ENCODE results near the gene ZNF280B.
"Not testable (repeated sequence)": the region's sequence is repeated elsewhere in the genome, so short reads cannot be mapped to it uniquely, and the experiment has no call there.

ZNF280B gene

GRCh38 chr22:22465094-22465602, 43.4 kb downstream of the ZNF280B start:
- no peak for FAIRE-seq
- no peak for DNase-seq (ENCODE audit: low spot score)

GRCh38 chr22:22464541-22465054, 43.9 kb downstream of the ZNF280B start:
- FAIRE-seq (no peak), DNase-seq (ENCODE audit: low spot score) (no peak)

DNA sequence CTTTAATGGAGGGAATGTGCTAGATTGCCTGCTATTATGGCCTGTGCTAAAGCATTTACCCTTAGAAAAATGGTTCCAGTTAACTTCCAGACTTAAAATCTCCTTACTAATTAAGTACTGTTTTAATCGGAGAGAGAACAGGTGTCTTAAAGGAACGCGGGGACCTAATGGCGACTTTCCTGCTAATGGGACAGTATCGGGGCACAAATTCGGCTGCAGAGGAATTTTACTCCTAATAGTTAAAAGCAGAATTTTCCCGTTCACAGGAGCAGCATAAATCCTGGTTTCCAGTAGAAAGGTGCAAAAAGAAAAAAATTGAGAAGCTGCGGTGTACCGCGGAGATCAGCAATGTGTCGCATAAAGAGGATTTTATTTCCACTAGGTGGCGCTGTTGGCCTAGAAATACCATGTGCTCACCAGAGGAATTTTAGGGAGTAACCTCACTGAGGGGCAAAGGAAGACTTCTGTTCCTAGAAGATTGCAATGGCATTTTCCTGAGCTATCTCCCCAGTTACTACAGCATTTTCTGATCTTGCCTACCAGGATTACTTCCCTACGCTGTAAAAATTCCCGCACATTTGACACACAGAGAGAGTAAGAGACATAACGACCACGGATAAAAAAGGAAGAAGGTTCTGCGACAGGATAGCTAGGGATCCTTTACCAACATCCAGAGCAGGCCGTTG, 44.5 kb downstream of the ZNF280B start:
- no peak for FAIRE-seq
- peak; percentile 18 for DNase-seq (ENCODE audit: low spot score)

- FAIRE-seq: no peak
- DNase-seq (ENCODE audit: low spot score): no peak
Observed at GRCh38 chr22:22462813-22463567, 45.6 kb downstream of the ZNF280B start.

DNA sequence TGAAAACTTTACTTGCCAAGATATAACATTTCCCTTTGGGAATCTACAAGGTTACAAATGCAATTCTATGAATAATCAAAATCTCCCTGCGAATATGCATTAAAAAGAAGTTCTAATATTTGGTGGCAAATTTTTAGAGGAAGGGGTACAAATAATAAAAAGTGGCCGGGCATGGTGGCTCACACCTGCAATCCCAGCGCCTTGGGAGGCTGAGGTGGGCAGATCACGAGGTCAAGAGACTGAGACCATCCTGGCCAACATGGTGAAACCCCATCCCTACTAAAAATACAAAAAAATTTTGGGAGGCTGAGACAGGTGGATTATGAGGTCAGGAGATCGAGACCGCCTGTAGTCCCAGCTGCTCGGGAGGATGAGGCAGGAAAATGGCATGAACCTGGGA, 47.0 kb downstream of the ZNF280B start:
- DNase-seq (ENCODE audit: low spot score) (no peak), FAIRE-seq (no peak)

DNA sequence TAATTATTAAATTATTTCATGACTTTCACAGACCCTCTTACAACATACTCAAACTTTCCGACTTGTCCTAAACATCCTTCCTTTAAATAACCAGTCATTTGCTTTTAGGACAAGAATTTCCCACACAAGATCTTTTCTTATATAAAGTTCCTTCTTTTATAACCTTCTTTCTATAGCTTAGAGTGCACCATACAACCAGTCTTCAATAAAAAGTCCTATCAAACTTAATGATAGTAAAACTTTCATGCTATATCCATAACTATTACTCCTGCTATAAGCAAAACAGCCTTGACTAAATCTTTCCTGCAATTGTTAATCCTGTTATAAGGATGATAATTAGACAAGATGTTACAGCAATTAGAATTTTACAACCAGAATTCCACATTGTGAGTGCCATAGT, 47.4 kb downstream of the ZNF280B start:
- FAIRE-seq (no peak), DNase-seq (ENCODE audit: low spot score) (no peak)

- no peak for FAIRE-seq
- DNase-seq (ENCODE audit: low spot score): peak; percentile 10
Observed at GRCh38 chr22:22460635-22461034, 47.9 kb downstream of the ZNF280B start.

- FAIRE-seq (no peak), DNase-seq (ENCODE audit: low spot score) (no peak)
Observed at GRCh38 chr22:22460060-22460459, 48.5 kb downstream of the ZNF280B start.

DNA sequence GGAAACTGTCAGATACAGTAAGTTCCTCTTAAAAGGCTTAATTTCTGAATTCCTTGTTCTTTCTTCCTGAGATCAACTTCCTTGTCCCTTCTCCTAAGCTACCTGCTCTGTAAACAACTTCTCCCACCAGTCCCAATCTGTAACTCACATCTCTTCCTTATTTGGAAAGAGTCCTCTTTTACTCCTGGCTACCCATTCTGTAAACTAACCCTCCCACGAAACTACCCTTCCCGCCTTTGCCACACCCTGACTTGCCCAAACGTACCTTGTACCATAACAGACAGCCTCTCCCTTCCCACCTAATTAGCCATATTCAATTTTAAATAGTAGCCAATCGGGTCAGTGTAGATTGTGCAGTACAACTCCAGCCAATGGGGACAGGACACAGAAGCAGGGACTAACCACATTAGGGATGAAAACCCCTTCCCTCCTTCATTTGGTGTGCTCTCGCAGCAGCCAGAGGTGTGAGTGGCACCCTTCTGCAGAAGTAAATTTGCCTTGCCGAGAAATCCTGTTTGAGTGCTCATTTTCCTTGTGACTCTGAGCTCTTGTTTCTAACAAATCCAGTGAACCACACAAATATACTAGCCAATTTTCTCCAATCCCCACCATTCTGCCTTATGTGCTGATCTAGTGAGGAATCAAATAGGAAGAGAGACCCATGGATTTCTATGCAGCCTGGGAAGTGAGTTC, 49.5 kb downstream of the ZNF280B start:
- FAIRE-seq: no peak

GRCh38 chr22:22458387-22458786, 50.2 kb downstream of the ZNF280B start:
- no peak for FAIRE-seq
- no peak for DNase-seq (ENCODE audit: low spot score)

More for the DNA sequence above, 49.5 kb downstream of the ZNF280B start:
- DNase-seq (ENCODE audit: low spot score): no peak

GRCh38 chr22:22454997-22455396, 53.5 kb downstream of the ZNF280B start:
- FAIRE-seq: no peak
- no peak for DNase-seq (ENCODE audit: low spot score)

GRCh38 chr22:22452996-22453686, 55.4 kb downstream of the ZNF280B start:
- FAIRE-seq: no peak
- no peak for DNase-seq (ENCODE audit: low spot score)

- FAIRE-seq (no peak), DNase-seq (ENCODE audit: low spot score) (no peak)
Observed at GRCh38 chr22:22452211-22452610, 56.3 kb downstream of the ZNF280B start.

DNA sequence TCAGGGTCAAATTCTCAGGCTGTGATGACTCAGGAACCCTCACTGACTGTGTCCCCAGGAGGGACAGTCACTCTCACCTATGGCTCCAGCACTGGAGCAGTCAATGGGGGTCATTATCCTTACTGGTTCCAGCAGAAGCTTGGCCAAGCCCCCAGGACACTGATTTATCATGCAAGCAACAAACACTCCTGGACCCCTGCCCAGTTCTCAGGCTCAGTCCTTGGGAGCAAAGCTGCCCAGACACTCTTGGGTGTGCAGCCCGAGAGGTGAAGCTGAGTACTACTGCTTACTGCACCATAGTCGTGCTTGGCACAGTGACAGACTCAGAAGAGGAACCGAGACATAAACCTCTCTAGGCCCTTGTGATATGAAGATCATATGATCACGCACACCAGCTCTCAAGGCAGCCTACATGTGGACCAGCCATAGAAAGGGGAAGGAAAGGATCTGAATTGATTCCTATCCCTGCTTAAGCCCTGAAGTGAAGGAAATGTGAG, 58.2 kb downstream of the ZNF280B start:
- FAIRE-seq (no peak), DNase-seq (ENCODE audit: low spot score) (no peak)

- FAIRE-seq: no peak
Observed at GRCh38 chr22:22449819-22450218, 58.7 kb downstream of the ZNF280B start.

DNA sequence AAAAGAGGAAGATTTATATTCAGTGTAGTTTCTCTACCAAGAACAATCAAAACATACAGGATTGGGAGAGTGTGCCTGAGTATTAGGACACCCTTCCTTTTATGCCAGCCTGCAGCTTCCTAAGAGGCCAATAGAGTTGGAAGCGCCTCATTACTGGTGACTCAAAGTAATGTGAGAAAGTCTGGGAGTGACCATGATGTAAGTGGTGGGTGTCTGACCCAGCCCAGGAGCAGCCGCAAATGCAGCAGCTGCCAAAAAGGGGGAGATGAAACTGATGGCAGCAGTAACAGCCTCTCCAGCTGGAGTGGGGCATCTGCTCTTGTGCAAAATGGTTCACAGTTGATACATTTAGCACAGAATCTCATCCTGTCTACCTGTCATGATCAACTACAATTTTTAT, 62.0 kb downstream of the ZNF280B start:
- DNase-seq (ENCODE audit: low spot score): no peak
- no peak for FAIRE-seq

More at GRCh38 chr22:22449819-22450218, 58.7 kb downstream of the ZNF280B start:
- DNase-seq (ENCODE audit: low spot score): no peak

DNA sequence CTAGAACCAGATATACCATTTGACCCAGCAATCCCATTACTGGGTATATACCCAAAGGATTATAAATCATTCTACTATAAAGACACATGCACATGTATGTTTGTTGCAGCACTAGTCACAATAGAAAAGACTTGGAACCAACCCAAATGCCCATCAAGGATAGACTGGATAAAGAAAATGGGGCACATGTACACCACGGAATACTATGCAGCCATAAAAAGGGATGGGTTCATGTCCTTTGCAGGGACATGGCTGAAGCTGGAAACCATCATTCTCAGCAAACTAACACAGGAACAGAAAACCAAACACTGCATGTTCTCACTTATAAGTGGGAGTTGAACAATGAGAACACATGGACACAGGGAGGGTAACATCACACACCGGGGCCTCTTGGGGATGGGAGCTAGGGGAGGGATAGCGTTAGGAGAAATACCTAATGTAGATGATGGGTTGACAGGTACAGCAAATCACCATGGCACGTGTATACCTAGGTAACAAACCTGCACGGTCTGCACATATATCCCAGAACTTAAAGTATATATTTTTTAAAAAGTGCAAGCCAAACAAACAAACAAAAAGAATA, 64.4 kb downstream of the ZNF280B start:
- not testable (repeated sequence) for FAIRE-seq; DNase-seq (ENCODE audit: low spot score)

DNA sequence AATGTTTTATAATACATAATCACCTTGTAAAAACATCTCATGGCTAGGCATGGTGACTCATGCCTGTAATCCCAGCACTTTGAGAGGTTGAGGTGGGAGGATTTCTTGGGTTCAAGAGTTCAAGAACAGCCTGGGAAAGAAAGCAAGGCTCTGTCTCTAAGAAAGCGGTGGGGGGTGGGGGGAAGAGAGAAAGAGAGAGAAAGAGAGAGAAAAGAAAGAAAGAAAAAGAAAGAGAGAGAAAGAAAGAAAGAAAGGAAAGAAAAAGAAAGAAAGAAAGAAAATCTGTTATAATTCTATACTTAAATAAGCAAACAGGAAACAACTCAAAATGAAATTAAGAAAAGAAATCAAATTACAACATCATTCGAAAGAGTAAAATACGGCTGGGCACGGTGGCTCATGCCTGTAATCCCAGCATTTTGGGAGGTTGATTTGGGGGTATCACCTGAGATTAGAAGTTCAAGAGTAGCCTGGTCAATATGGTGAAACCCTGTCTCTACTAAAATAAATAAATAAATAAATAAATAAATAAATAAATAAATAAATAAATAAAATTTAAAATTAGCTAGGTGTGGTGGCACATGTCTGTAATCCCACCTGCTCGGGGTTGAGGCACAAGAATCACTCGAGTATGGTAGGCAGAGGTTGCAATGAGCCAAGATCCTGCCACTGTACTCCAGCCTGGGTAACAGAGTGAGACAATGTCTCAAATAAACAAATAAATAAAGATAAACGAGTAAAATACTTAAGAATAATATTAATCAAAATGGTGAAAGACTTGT, 65.4 kb downstream of the ZNF280B start:
- FAIRE-seq (no peak), DNase-seq (ENCODE audit: low spot score) (no peak)

DNA sequence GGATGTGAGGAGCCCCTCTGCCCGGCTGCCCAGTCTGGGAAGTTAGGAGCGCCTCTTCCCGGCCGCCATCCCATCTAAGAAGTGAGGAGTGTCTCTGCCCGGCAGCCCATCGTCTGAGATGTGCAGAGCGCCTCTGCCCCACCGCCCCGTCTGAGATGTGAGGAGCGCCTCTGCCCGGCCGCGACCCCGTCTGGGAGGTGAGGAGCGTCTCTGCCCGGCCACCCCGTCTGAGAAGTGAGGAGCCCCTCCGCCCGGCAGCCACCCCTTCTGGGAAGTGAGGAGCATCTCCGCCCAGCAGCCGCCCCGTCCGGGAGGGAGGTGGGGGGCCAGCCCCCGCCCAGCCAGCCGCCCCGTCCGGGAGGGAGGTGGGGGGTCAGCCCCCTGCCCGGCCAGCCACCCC, 66.9 kb downstream of the ZNF280B start:
- not testable (repeated sequence) for FAIRE-seq

DNA sequence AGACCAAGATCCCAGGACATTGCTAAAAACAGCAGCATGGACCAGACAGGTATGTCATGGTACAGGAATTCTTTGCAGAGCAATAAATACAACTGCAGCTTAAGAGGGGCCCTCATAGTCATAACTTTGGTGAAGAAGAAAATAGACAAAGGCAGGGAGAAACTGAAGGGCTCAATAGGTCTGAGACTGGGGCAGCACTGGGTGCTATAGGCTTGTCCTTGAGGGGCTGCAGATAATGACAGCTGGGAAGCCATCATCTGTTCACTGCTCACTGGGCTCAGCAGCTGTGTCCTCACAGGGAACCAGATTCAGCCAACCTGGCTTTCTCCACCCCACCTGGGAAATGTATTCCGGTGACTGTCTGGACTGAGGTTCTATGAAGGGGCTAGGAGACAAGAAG, 68.4 kb downstream of the ZNF280B start:
- FAIRE-seq (no peak), DNase-seq (ENCODE audit: low spot score) (no peak)

More for the DNA sequence above, 66.9 kb downstream of the ZNF280B start:
- DNase-seq (ENCODE audit: low spot score): not testable (repeated sequence)
